ENCODE measurements around the gene TXNDC17.

DNA sequence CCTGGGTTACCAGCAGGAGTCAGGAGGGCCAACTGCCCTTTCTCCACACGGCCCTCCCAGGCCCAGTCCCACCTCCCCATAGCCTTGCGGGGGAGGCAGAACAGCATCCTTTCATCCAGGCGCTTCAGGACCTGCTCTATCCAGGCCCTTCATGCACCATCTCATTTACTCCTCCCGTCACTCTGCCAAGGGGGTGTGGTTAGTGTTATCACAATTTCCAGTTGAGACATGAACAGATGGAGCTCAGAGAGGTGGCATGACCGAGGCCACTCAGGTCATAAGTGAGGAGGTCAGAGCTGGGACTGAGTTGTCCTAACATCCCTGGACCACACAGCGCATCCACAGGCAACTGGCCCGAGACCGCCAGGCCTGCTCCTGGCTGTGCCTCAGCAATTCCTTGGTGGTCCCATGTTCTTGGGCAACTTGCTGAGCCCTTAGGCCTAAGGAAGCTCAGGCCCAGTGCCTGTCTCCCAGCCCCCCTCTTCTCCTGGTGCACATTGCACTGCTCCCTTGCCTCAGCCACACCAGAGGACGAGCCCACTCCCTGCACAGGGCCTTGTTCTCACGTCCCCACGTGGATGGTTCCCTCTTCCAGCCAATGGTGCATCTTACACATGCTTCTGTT is 34.5 kb downstream of the TXNDC17 start:
- no peak for TF ChIP-seq CTCF (IDR thresholded peaks at IDR 0.05)
- TF ChIP-seq POLR2A (IDR thresholded peaks at IDR 0.05) = no peak
- no peak for TF ChIP-seq EP300 (IDR thresholded peaks at IDR 0.05)
- no peak for TF ChIP-seq POLR2AphosphoS5 (IDR thresholded peaks at IDR 0.05)

Measured in sigmoid colon (tissue), 4 donors.